ENCODE data around the gene PADI4.
"Not testable (repeated sequence)": the region's sequence is repeated elsewhere in the genome, so short reads cannot be mapped to it uniquely, and the experiment has no call there.

PADI4 gene

GRCh38 chr1:17400725-17401341 is 92.8 kb downstream of the PADI4 start:
- no peak for DNase-seq

- no peak for DNase-seq
Measured at GRCh38 chr1:17401841-17402240, 93.8 kb downstream of the PADI4 start.

- no peak for DNase-seq
Measured at GRCh38 chr1:17403081-17403480, 95.1 kb downstream of the PADI4 start.

- no peak for DNase-seq
Measured at GRCh38 chr1:17404034-17404684, 96.2 kb downstream of the PADI4 start.

- DNase-seq = no peak
Measured at GRCh38 chr1:17404820-17405219, 96.8 kb downstream of the PADI4 start.

- DNase-seq = no peak
Measured at GRCh38 chr1:17405898-17406759, 98.1 kb downstream of the PADI4 start.

- not testable (repeated sequence) for DNase-seq
Measured at GRCh38 chr1:17406760-17407475, 98.9 kb downstream of the PADI4 start.

- DNase-seq = not testable (repeated sequence)
Measured at GRCh38 chr1:17407786-17408514, 100.0 kb downstream of the PADI4 start.

GRCh38 chr1:17409391-17409811 is 101.4 kb downstream of the PADI4 start:
- no peak for DNase-seq

- no peak for DNase-seq
Measured at GRCh38 chr1:17412093-17412870, 104.3 kb downstream of the PADI4 start.
